Stimulated activated CD4-positive, alpha-beta T cell treated with anti-CD3 and anti-CD28 coated beads, TNF-alpha, amount 100 ng/mL, for 1 hour (primary cell): ENCODE data around the gene TPRN.
A peak's percentile ranks its signal among the peaks of the same experiment; 100 is the strongest.

ENCODE experiments used
- DNase-seq, 3 donors: peaks; one replicate each; pipeline ENCODE4 v3.0.0-alpha.2; 2020; ENCODE audit warnings: low read depth in 3 of 3, low spot score in 1 of 3

TPRN gene

GRCh38 chr9:137236936-137237421 lies 36.4 kb upstream of the TPRN start:
- no peak for DNase-seq

DNA sequence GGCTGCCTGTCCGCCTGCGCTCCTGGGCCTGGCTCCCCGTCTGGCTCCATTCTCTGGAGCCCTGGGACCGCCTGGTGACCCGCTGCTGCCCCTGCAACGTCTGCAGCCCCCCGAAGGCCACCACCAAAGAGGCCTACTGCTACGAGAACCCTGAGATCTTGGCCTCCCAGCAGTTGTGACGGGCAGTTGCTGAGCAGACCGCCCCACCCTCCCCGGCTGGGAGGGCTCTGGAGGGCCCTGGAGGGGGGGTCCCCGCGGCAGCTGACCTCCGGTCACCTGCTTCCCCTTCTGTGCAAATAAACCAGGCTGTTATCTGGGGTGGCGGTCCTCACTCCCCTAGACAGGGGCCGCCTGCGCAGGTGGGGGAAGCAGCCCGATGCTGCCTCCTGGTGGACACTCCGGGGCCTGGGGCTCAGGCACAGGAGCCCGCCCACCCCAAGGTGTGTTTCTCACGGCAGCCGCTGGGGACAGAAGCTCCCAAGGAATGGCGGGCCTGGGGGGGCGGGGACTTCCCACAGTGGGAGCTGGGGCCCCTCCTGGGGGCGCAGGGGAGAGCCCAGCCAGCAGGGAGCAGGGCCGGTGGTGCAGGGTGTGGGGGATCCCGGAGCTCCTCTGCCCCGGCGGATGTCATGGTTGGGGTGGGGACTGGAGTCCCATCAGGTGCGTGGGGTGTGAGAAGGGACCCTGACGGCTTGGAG lies 35.8 kb upstream of the TPRN start:
- peak; percentile 71 to 90 (median 83) for DNase-seq

DNA sequence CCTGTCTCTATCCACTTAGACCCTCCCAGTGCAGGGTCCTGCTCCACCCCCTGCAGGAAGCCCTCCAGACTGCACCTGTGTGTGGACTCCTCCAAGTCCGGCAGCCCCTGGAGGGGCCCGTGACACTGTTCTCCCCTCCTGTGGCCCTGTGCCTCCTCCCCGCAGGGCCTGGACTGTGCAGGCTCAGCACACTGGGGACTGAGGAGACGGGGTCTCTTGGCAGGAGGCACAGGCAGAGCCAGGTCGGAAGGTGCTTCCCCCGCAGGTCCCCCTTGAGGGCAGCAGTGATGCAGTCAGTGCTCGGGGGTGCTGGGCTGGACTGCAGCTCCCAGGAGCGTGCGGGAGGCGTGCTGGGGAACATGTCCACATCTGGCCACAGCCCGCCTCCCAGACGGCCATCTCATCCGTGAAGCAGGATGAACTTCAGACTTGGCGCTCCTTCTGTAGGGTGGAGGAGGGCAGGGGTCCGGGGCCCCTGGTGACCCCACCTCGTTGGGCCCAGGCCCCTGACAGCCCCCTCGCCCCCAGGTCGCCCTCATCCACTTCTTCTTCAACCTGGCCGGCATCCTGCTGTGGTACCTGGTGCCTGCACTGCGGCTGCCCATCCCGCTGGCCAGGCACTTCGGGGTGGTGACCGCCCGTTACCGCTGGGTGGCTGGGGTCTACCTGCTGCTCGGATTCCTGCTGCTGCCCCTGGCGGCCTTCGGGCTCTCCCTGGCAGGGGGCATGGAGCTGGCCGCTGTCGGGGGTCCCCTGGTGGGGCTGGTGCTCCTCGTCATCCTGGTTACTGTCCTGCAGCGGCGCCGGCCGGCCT lies 35.1 kb upstream of the TPRN start:
- DNase-seq = no peak

DNA sequence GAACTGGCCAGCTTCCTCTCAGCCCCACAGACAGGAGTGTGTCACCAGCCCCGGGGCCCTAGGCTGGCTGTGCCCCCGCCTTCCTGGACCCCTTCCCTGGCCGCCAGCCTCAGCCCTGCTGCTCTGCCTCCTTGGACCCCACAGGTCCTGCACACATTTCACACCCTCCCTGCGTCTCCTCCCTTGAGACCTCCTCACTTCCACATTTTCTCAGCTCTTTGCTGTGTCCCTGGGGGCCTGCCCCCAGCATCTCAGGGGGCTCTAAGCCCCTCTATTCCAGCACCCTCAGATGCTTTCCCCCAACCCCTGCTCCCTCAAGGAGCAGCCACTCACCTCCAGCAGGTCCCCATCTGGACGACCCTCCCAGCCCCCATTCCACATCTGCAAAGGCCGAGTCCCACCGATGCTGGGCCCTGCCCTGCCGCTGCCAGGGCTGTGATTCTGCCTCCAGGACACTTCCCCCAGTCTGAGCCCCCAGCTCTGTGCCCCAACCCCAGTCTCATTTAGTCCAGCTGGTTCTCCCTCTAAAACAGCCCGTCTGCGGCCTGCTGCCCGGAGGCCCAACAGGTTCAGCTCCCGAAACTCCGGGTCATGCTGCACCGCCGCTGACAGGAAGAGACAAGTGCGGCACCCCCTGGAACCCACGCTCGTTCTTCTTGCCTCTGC lies 34.4 kb upstream of the TPRN start:
- DNase-seq = no peak

GRCh38 chr9:137234055-137234697 lies 33.6 kb upstream of the TPRN start:
- no peak for DNase-seq

GRCh38 chr9:137233143-137233980 lies 32.8 kb upstream of the TPRN start:
- no peak for DNase-seq

GRCh38 chr9:137232510-137232909 lies 32.0 kb upstream of the TPRN start:
- no peak for DNase-seq

- DNase-seq = no peak
Observed at GRCh38 chr9:137232101-137232500, 31.6 kb upstream of the TPRN start.

GRCh38 chr9:137231372-137232039 lies 31.0 kb upstream of the TPRN start:
- no peak for DNase-seq

- DNase-seq = no peak
Observed at GRCh38 chr9:137230705-137231371, 30.3 kb upstream of the TPRN start, which contains the start of gene SLC34A3. Gene SLC34A3 (plus strand): TSS chr9:137230901. CDS start chr9:137231703, 802 bp downstream.

DNA sequence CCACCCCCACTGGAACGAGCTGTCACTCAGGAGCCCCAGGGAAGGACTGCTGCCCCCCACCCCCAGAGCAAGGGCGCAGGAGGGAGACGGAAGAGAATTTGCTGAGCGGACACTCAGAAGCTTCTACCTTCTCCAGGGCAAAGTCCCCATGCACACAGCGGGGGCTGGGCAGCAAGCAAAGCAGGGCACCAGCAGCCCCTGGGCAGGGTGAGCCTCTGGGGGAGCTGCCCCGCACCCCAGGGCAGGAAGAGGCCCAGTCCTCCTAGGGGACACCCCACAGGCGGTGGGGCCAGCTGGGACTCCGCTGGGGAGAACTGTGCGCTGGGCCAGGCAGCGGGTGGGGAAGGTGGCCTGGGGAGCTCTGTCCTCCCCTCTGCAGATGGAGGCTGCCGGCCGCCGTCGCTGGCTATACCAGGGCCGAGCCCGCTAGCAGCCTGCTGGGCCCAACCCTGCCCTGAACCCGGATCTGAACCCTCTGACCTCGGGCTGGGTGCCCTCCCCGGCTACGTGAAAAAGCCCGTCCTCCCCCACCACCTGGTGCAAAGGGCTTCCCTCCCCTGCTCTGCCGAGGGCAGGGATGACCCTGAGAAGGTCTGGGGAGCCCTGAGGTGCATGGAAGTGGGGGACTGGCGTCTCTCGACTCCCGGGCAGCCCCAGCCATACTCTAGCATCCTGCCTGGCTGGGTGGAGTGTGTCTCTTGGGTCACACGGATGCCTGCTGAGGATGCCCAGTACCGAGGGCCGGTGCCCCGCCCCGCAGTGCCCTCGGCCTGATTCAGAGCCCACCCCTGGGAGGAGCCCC lies 29.6 kb upstream of the TPRN start:
- no peak for DNase-seq

GRCh38 chr9:137228968-137229896 lies 28.7 kb upstream of the TPRN start:
- DNase-seq = no peak

GRCh38 chr9:137228506-137228967 lies 28.0 kb upstream of the TPRN start:
- DNase-seq = no peak

DNA sequence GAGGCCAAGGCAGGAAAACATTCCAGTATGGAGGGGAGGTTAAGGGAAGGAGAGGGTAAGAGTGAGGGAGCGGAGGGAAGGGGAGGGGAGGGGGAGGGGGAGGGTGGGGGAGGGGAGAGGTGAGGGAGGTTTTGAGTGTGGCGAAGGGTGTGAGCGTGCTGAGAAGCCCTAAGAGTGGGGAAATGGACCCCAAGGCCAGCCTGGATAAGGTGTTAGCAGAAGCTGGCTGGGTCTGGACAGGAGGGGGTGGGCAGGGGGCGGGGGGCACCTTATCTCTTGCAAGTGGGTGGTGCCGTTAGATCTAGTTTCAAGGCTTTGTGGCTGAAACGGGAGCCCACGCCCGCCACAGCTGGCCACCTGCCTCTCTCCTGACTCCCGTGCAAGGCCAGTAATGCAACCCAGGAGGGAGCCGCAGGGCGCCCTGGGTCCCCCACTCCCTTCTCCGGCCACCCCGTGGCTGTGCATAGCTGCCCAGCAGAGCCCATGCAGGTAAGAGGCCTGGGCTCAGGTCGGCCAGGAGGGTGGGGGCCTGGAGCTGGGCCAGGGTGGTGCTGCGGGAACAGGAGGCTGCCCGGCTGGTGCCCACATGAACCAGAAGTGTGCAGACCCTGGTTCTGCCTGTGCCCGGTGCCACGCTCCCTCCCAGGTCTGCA lies 27.4 kb upstream of the TPRN start:
- no peak for DNase-seq

- DNase-seq = peak; percentile 57 to 70 (median 64)
Observed at GRCh38 chr9:137227054-137227852, 26.7 kb upstream of the TPRN start, which contains the start of gene RNF224. Gene RNF224 (plus strand): TSS chr9:137227502. CDS start chr9:137228336, 834 bp downstream.
